WTC11 (cell line): ENCODE data around the gene INPP5A.

Experiments used
- SMAD3 ChIP-seq: sonication (generic); formaldehyde crosslinking; IDR thresholded peaks from 2 replicates; pipeline ENCODE4 v1.8.0; 2022; ENCODE audit warnings: missing genetic modification reagents, mild to moderate bottlenecking, borderline replicate concordance
- TF ChIP-seq, protein P1 (sequence below): fragments of 200-600 bp; IDR thresholded peaks from 2 replicates; pipeline ENCODE4 v1.8.0; 2022; ENCODE audit warnings: antibody characterized with exemption
- TF ChIP-seq, protein P2 (sequence below): sonication (generic); formaldehyde crosslinking; conservative IDR thresholded peaks from 2 replicates; pipeline ENCODE4 v1.8.1; 2022; ENCODE audit warnings: mild to moderate bottlenecking, missing genetic modification reagents
- TF ChIP-seq, protein P3 (sequence below): sonication (generic); formaldehyde crosslinking; IDR thresholded peaks from 2 replicates; pipeline ENCODE4 v1.8.1; 2022; ENCODE audit warnings: mild to moderate bottlenecking, moderate library complexity, missing genetic modification reagents
- TF ChIP-seq, protein P4 (sequence below): sonication (generic); formaldehyde crosslinking; IDR thresholded peaks from 2 replicates; pipeline ENCODE4 v1.8.0; 2022; ENCODE audit warnings: mild to moderate bottlenecking, missing genetic modification reagents

DNA sequence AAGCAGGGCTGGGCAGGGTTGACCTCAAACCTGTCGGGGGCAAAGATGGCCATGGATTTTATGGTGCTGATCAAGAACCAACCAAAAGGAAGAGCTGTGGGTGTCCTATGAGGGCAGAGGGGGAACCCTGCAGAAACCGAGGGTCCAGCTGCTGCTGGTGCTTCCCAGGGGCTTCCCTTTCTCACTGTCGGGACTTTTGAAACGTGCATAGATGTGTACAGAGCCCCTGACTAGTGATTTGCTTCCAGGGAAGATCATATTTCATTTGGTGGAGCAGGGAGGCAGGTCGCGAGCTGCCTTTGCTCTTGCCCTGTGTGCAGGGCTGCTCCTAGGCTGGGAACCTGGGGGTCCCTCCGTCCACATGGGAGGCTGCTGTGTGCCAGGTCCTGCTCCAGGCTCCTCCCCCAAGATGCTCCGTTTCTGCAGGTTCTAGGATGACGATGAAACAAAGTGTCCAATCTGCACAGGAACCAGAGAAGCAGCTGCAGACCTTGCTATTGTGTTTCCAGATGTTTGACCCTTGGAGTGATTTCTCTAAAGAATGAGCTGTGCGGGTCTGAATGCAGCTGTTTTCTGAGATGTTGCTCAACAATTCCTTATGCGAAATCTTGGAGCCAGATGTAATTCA is 9.4 kb upstream of the INPP5A start:
- TF ChIP-seq, protein P1, sequence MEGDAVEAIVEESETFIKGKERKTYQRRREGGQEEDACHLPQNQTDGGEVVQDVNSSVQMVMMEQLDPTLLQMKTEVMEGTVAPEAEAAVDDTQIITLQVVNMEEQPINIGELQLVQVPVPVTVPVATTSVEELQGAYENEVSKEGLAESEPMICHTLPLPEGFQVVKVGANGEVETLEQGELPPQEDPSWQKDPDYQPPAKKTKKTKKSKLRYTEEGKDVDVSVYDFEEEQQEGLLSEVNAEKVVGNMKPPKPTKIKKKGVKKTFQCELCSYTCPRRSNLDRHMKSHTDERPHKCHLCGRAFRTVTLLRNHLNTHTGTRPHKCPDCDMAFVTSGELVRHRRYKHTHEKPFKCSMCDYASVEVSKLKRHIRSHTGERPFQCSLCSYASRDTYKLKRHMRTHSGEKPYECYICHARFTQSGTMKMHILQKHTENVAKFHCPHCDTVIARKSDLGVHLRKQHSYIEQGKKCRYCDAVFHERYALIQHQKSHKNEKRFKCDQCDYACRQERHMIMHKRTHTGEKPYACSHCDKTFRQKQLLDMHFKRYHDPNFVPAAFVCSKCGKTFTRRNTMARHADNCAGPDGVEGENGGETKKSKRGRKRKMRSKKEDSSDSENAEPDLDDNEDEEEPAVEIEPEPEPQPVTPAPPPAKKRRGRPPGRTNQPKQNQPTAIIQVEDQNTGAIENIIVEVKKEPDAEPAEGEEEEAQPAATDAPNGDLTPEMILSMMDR: no peak
- TF ChIP-seq, protein P2, sequence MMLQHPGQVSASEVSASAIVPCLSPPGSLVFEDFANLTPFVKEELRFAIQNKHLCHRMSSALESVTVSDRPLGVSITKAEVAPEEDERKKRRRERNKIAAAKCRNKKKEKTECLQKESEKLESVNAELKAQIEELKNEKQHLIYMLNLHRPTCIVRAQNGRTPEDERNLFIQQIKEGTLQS: no peak
- TF ChIP-seq SMAD3 (CRISPR knock-in tag): no peak
- TF ChIP-seq, protein P3, sequence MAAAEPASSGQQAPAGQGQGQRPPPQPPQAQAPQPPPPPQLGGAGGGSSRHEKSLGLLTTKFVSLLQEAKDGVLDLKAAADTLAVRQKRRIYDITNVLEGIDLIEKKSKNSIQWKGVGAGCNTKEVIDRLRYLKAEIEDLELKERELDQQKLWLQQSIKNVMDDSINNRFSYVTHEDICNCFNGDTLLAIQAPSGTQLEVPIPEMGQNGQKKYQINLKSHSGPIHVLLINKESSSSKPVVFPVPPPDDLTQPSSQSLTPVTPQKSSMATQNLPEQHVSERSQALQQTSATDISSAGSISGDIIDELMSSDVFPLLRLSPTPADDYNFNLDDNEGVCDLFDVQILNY (CRISPR knock-in tag): no peak
- TF ChIP-seq, protein P4, sequence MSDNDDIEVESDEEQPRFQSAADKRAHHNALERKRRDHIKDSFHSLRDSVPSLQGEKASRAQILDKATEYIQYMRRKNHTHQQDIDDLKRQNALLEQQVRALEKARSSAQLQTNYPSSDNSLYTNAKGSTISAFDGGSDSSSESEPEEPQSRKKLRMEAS: no peak
